D721Med (cell line): ENCODE data around the gene RYK.

ENCODE experiments used
- DNase-seq: peaks from one replicate; pipeline ENCODE4 v3.0.0; 2011; ENCODE audit warnings: low spot score; ENCODE audit not compliant: insufficient read length
- FAIRE-seq: peaks from 2 replicates; lab custom pipeline; 2011; peaks lifted over from hg19 to GRCh38; lab: Jason Lieb, UNC
- TF ChIP-seq, protein P1 (sequence below): IDR thresholded peaks from 2 replicates; pipeline ENCODE4 v1.5.1; 2012; ENCODE audit warnings: mild to moderate bottlenecking, control low read depth; ENCODE audit not compliant: insufficient read depth; ENCODE audit errors: missing control alignments

The RYK gene

DNA sequence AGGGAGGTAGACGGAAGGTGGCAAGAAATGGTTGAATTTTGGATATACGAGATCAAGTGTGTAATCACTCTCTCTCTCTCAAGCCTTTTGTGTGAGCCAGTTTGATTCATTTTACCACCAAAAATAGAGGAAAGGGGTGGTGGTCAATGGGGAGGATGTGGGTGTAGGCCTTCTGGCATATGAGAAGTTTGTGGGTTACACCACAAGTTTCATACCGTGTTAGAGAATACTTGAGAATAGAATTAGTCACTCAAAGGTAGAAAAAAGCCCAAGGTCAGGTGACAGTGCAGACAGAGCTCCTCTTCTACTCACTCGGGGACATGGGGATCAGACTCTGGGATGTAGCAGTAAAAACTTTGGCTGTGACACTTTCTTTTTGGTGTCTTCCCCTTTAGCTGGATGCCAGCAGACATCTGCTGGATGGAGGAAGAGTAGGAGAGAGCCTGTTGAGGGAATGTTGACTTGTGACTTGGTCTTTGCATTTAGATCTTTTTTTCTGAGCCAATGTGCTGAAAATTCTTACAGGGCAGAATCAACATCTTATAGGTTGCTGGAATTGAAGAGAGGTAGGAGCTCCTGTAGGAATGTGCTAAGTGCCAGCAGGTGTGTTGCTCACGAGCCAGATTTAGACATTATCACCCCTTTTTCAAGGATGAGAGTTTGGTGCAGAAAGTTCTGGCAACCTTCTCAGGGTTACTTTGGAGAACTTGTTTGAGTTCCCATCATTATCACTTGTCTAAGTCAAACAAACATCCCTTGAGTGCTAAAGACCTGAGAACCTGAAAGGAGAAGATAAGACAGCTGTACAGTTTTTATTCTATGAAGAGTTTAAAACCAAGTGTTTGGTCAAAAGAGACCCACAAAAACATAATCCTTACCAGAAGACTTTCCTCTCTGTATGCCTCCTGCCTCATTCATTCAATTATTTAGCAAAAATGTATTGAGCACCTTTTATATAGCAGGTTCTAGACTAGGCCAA is 43.9 kb upstream of the RYK start:
- no peak for FAIRE-seq
- no peak for DNase-seq
- TF ChIP-seq, protein P1, sequence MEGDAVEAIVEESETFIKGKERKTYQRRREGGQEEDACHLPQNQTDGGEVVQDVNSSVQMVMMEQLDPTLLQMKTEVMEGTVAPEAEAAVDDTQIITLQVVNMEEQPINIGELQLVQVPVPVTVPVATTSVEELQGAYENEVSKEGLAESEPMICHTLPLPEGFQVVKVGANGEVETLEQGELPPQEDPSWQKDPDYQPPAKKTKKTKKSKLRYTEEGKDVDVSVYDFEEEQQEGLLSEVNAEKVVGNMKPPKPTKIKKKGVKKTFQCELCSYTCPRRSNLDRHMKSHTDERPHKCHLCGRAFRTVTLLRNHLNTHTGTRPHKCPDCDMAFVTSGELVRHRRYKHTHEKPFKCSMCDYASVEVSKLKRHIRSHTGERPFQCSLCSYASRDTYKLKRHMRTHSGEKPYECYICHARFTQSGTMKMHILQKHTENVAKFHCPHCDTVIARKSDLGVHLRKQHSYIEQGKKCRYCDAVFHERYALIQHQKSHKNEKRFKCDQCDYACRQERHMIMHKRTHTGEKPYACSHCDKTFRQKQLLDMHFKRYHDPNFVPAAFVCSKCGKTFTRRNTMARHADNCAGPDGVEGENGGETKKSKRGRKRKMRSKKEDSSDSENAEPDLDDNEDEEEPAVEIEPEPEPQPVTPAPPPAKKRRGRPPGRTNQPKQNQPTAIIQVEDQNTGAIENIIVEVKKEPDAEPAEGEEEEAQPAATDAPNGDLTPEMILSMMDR: no peak

DNA sequence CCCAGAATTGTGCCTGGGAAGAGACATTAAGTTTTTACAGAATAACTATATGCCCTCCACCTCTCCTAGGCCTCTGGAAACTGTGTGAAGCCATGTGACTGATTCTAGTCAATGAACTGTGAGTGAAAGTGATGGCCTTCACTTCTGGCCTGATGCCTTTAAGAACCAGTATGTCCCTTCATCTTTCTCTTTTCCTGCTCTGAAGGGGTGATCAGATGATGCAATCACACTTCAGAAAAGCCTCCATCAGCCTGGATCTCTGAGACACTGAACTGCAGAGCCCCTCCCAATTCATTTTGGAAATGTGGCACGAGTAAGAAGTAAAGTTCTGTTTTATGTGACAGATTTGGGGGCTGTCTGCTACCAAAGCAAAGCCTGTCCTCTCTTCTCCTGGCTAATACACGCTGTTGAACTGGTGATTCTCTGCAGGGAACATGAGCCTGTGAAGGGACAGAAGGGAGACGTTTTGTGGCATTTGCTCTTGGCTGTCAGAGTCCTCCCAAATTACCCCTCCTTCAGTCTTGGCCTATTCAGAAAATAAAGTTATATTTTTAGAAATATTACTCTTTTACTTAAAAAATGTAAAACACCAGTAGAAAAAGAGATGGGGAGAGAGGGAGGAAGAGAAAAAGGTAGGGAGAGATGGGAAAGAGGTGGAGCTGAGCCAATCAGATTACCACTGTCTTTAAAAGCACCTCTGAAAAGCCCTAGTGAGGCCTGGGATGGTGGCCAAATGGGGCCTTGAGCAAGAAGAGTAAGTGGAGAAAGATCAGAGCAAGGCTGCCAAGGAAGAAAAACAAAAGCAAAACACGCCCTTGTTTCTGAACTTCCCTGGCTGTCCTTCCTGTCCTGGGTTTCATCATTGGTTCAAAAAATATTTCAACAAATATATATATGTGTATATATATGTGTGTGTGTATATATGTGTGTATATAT is 40.9 kb upstream of the RYK start:
- FAIRE-seq (no peak), DNase-seq (no peak)
- TF ChIP-seq, protein P1: no peak

DNA sequence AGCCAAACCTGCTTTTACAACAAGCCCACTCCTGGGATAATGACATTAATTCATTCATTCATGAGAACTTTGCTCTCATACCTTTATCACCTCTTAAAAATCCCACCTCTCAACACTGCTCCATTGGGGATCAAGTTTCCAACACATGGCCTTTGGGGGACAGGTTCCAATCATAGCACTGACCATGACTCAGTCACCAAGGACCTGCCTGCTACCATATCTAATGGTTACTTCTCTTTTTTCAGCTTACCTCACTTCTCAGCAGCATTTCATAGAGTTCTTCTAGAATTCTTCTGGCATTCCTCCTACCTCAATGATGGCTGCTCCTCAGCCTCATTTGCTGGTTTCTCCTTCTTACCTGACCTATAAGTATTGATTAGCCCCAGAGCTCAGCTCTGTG is 36.9 kb upstream of the RYK start:
- no peak for DNase-seq
- TF ChIP-seq, protein P1: no peak
- no peak for FAIRE-seq

DNA sequence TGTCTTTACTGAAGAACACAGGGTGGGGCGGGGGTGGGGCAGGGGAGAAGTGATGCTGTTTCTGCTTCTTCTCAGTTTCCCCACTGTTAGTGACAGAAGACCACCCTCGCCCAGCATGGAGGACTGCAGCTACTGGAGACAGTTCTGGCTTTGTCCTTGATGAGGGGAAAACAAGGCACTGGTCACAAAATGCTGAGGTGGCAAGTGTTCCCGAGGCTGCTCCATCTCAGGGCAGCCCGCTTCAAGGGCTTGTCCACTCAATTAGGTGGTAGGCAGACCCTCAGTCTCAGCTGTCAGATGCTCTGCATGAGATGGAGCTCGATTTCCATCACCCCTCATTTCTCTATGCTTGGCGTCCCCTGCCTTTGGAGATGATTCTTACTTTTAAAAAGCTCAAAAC is 33.8 kb upstream of the RYK start:
- TF ChIP-seq, protein P1: no peak
- FAIRE-seq (no peak), DNase-seq (no peak)

DNA sequence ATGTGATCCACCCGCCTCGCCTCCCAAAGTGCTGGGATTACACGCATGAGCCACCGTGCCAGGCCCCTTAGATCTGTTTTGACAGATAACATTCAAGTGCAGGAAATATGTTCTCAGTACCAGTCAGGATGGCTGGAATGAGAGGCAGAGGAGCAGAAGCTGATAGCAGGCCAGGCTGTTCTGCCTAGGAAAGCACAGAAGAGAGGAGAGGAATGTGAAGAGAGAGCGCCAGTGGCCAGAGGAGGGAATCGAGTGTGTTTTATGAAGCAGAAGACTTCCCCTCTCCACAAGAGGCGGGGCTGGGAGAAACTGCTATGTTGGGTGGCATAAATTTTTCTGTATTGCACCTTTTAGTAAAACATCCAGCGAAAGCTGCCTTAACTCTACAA is 32.0 kb upstream of the RYK start:
- FAIRE-seq: no peak
- DNase-seq: no peak
- TF ChIP-seq, protein P1: no peak

DNA sequence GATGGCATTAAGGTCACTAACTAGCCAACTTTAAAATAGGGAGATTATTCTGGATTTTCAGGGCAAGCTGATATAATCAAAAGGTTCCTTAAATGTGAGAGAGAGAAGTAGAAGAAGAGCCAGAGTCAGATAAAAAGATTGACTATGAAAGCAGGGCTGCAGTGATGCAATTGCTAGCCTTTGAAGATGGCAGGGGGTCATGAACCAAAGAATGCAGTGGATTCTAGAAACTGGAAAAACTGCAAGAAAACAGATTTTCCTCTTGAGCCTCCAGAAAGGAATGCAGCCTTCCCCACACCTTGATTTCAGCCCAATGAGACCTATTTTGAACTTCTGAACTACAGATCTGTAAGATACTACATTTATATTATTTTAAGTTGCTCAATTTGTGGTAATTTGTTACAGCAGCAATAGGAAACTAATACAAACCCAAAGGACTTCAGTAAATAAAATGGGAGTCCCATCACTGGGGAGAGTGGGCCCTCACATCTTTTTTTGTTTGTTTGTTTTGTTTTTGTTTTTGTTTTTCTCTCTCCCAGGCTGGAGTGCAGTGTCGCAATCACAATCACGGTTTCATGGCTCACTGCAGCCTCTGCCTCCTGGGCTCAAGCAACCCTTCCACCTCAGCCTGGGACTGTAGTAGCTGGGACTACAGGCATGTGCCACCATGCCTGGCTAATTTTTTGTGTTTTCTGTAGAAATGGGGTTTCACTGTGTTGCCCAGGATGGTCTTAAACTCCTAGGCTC is 31.4 kb upstream of the RYK start:
- DNase-seq (no peak), FAIRE-seq (no peak)

More for the DNA sequence above, 31.4 kb upstream of the RYK start:
- TF ChIP-seq, protein P1: no peak
